H1 (cell line): ENCODE measurements around the gene SAAL1. TPM values are rescaled to one million over a fixed set of nuclear protein-coding genes. Genes with fewer than 3 reads are reported as not detected.

ENCODE experiments used
- CTCF ChIA-PET: fragments of 300-600 bp; sonication (Branson Sonifier 250); formaldehyde crosslinking; loops from one replicate; lab custom pipeline; 2021; ENCODE audit not compliant: partially characterized antibody; lab: Charles Lee
- POLR2A ChIA-PET: fragments of 300-600 bp; sonication (Branson Sonifier 250); formaldehyde crosslinking; loops from one replicate; lab custom pipeline; 2021; ENCODE audit warnings: inconsistent platforms; ENCODE audit not compliant: partially characterized antibody; lab: Charles Lee
- DNase-seq, 2 experiments: peaks; one replicate each; pipeline versions ENCODE4 v3.0.0 to v3.0.0-alpha.2; 2010 to 2022; ENCODE audit warnings: low spot score in 2 of 2, low read depth in 1 of 2, mixed read lengths in 1 of 2
- FAIRE-seq: peaks from 2 replicates; lab custom pipeline; 2011; peaks lifted over from hg19 to GRCh38; lab: Jason Lieb, UNC
- H2AFZ ChIP-seq: 2 replicates; pipeline ENCODE4 v1.8.1; 2012; ENCODE audit warnings: low read length, inconsistent platforms
- H2AK5ac ChIP-seq: 2 replicates; pipeline ENCODE4 v1.6.1; 2013; ENCODE audit warnings: low read depth, low read length
- H2BK120ac ChIP-seq: replicated peaks from 2 replicates; pipeline ENCODE3; 2013; ENCODE audit warnings: low read depth, low read length, inconsistent platforms
- H2BK12ac ChIP-seq: 2 replicates; pipeline ENCODE4 v1.6.1; 2013; ENCODE audit warnings: low read depth, low read length
- H2BK15ac ChIP-seq: 2 replicates; pipeline ENCODE4 v1.6.1; 2013; ENCODE audit warnings: low read length
- H2BK20ac ChIP-seq: 2 replicates; pipeline ENCODE4 v1.6.1; 2013; ENCODE audit warnings: low read length
- H2BK5ac ChIP-seq: 2 replicates; pipeline ENCODE4 v1.6.1; 2013; ENCODE audit warnings: low read depth, low read length
- H3K14ac ChIP-seq: 2 replicates; pipeline ENCODE4 v1.6.1; 2013; ENCODE audit warnings: inconsistent platforms; ENCODE audit not compliant: insufficient read length
- H3K18ac ChIP-seq: 2 replicates; pipeline ENCODE4 v1.6.1; 2013; ENCODE audit warnings: low read length; ENCODE audit errors: extremely low read depth
- H3K23ac ChIP-seq: 2 replicates; pipeline ENCODE4 v1.6.1; 2013; ENCODE audit warnings: inconsistent platforms; ENCODE audit not compliant: insufficient read length
- H3K23me2 ChIP-seq: 2 replicates; pipeline ENCODE4 v1.6.1; 2013; ENCODE audit warnings: low read depth, low read length
- H3K27ac ChIP-seq: 2 replicates; pipeline ENCODE4 v1.6.1; 2011; ENCODE audit warnings: low read depth, low read length, inconsistent platforms
- H3K27me3 ChIP-seq, 4 experiments: replicated peaks in 1 of 4; 1 replicate in 1 of 4; 2 replicates in 3 of 4; pipeline versions ENCODE4 v1.6.1 to v1.8.1; 2011 to 2013; ENCODE audit warnings: low read length in 3 of 4, mild to moderate bottlenecking in 3 of 4, inconsistent platforms in 2 of 4, mixed read lengths in 2 of 4, moderate library complexity in 1 of 4; ENCODE audit not compliant: control insufficient read depth in 3 of 4, insufficient read depth in 3 of 4; ENCODE audit errors: extremely low read depth in 1 of 4
- H3K36me3 ChIP-seq, 4 experiments: 2 replicates each; pipeline versions ENCODE4 v1.6.1 to v1.8.1; 2011 to 2013; ENCODE audit warnings: mild to moderate bottlenecking in 4 of 4, low read length in 3 of 4, moderate library complexity in 2 of 4, control low read depth in 1 of 4, inconsistent platforms in 1 of 4; ENCODE audit not compliant: insufficient read depth in 4 of 4, control insufficient read depth in 2 of 4
- H3K4ac ChIP-seq: replicated peaks from 2 replicates; pipeline ENCODE3; 2013; ENCODE audit warnings: low read length, low read depth, mixed read lengths, inconsistent platforms; ENCODE audit not compliant: insufficient read length
- H3K4me1 ChIP-seq, 4 experiments: replicated peaks in 1 of 4; 1 replicate in 1 of 4; 2 replicates in 3 of 4; pipeline versions ENCODE4 v1.6.1 to v1.8.1; 2011 to 2013; ENCODE audit warnings: low read length in 3 of 4, inconsistent platforms in 2 of 4, mixed read lengths in 1 of 4; ENCODE audit not compliant: insufficient read depth in 4 of 4, control insufficient read depth in 3 of 4
- H3K4me2 ChIP-seq, 2 experiments: 2 replicates each; pipeline versions ENCODE4 v1.6.1 to v1.8.1; 2011 to 2013; ENCODE audit warnings: low read depth in 2 of 2, low read length in 2 of 2, control low read depth in 1 of 2, inconsistent platforms in 1 of 2, mild to moderate bottlenecking in 1 of 2; ENCODE audit not compliant: insufficient read depth in 1 of 2
- H3K4me3 ChIP-seq, 4 experiments: fragments of 200-600, 300-600 bp in 1 of 4; sonication (generic), shearing (Covaris generic), sonication (Bioruptor Twin) in 1 of 4; 2 replicates each; pipeline versions ENCODE4 v1.5.1 to v1.8.1; 2011 to 2016; ENCODE audit warnings: low read length in 4 of 4, low read depth in 3 of 4, control low read depth in 2 of 4, inconsistent platforms in 2 of 4, mild to moderate bottlenecking in 2 of 4, mixed read lengths in 1 of 4, moderate library complexity in 1 of 4; ENCODE audit not compliant: insufficient read depth in 2 of 4; ENCODE audit errors: extremely low read depth in 1 of 4
- H3K56ac ChIP-seq: replicated peaks from 2 replicates; pipeline ENCODE3; 2013; ENCODE audit warnings: low read depth, mild to moderate bottlenecking, mixed read lengths, low read length, inconsistent platforms; ENCODE audit not compliant: insufficient read length
- H3K79me1 ChIP-seq: 2 replicates; pipeline ENCODE4 v1.6.1; 2013; ENCODE audit warnings: low read depth, low read length, control low read depth
- H3K79me2 ChIP-seq, 2 experiments: 2 replicates each; pipeline versions ENCODE4 v1.6.1 to v1.8.1; 2012 to 2013; ENCODE audit warnings: low read length in 2 of 2, mild to moderate bottlenecking in 2 of 2, inconsistent platforms in 1 of 2; ENCODE audit not compliant: insufficient read depth in 2 of 2, control insufficient read depth in 1 of 2
- H3K9ac ChIP-seq, 4 experiments: replicated peaks in 1 of 4; 1 replicate in 1 of 4; 2 replicates in 3 of 4; pipeline versions ENCODE4 v1.6.1 to v1.8.1; 2011 to 2013; ENCODE audit warnings: low read depth in 3 of 4, low read length in 3 of 4, control low read depth in 2 of 4, mild to moderate bottlenecking in 2 of 4, moderate library complexity in 2 of 4, inconsistent platforms in 1 of 4; ENCODE audit errors: extremely low read depth in 1 of 4
- H3K9me3 ChIP-seq, 2 experiments: 2 replicates each; pipeline versions ENCODE4 v1.6.1 to v1.8.1; 2012 to 2013; ENCODE audit warnings: mild to moderate bottlenecking in 2 of 2, moderate library complexity in 2 of 2, control low read depth in 1 of 2, inconsistent platforms in 1 of 2, low read depth in 1 of 2, low read length in 1 of 2, mixed read lengths in 1 of 2; ENCODE audit not compliant: insufficient read depth in 2 of 2
- H4K20me1 ChIP-seq, 2 experiments: replicated peaks in 1 of 2; 2 replicates each; pipeline versions ENCODE3 to v1.8.1; 2011 to 2013; ENCODE audit warnings: inconsistent platforms in 2 of 2, low read length in 2 of 2, mild to moderate bottlenecking in 1 of 2; ENCODE audit not compliant: insufficient read depth in 2 of 2, control insufficient read depth in 1 of 2
- H4K5ac ChIP-seq: 2 replicates; pipeline ENCODE4 v1.6.1; 2013; ENCODE audit warnings: low read length, low read depth, mixed read lengths, inconsistent platforms; ENCODE audit not compliant: insufficient read length
- H4K8ac ChIP-seq: 2 replicates; pipeline ENCODE4 v1.8.0; 2013; ENCODE audit warnings: mild to moderate bottlenecking, moderate library complexity, low read length, inconsistent platforms; ENCODE audit not compliant: insufficient read depth; ENCODE audit errors: extremely low read depth
- H4K91ac ChIP-seq: replicated peaks from 2 replicates; pipeline ENCODE3; 2013; ENCODE audit warnings: low read length, mixed read lengths, inconsistent platforms; ENCODE audit not compliant: insufficient read length
- CBX8 ChIP-seq: fragments of 300-800, 300-1000 bp; sonication (generic); IDR thresholded peaks from 2 replicates; pipeline ENCODE4 v1.7.1; 2016; ENCODE audit warnings: low read depth, low read length, borderline replicate concordance
- CHD1 ChIP-seq: IDR thresholded peaks from 2 replicates; pipeline ENCODE4 v1.6.1; 2012; ENCODE audit warnings: low read depth, low read length, improper control_type of control experiment
- EP300 ChIP-seq, 2 experiments: IDR thresholded peaks; 1 replicate in 1 of 2; 2 replicates in 1 of 2; pipeline ENCODE4 v1.6.1; 2011 to 2012; ENCODE audit warnings: low read depth in 2 of 2, low read length in 2 of 2, mild to moderate bottlenecking in 2 of 2, borderline replicate concordance in 1 of 2, inconsistent platforms in 1 of 2, moderate library complexity in 1 of 2
- MAFK ChIP-seq: IDR thresholded peaks from 2 replicates; pipeline ENCODE4 v1.6.1; 2012; ENCODE audit warnings: low read depth, mild to moderate bottlenecking, improper control_type of control experiment, low read length
- NANOG ChIP-seq: IDR thresholded peaks from 2 replicates; pipeline ENCODE4 v1.6.1; 2011; ENCODE audit warnings: low read length, low read depth, mild to moderate bottlenecking, inconsistent platforms; ENCODE audit not compliant: insufficient read depth, poor library complexity, severe bottlenecking
- PHF8 ChIP-seq: fragments of 200-600 bp; sonication (generic); conservative IDR thresholded peaks from 2 replicates; pipeline ENCODE4 v1.7.1; 2012; ENCODE audit warnings: low read depth, mild to moderate bottlenecking, inconsistent platforms, low read length, moderate library complexity
- POU5F1 ChIP-seq: IDR thresholded peaks from 2 replicates; pipeline ENCODE4 v1.6.1; 2011; ENCODE audit warnings: low read depth, mild to moderate bottlenecking, low read length, moderate library complexity
- SAP30 ChIP-seq: fragments of 300-600 bp; sonication (generic); IDR thresholded peaks from 2 replicates; pipeline ENCODE4 v1.7.1; 2012; ENCODE audit warnings: low read length, moderate library complexity, mild to moderate bottlenecking, inconsistent platforms; ENCODE audit not compliant: insufficient read depth, insufficient replicate concordance
- SIRT6 ChIP-seq: IDR thresholded peaks from one replicate; pipeline ENCODE4 v1.7.1; 2012; ENCODE audit warnings: low read length, inconsistent platforms
- SP1 ChIP-seq: IDR thresholded peaks from 2 replicates; pipeline ENCODE4 v1.6.1; 2011; ENCODE audit warnings: low read depth, low read length
- TCF12 ChIP-seq: IDR thresholded peaks from 2 replicates; pipeline ENCODE4 v1.6.1; 2011; ENCODE audit warnings: low read depth, mild to moderate bottlenecking, low read length
- YY1 ChIP-seq: IDR thresholded peaks from 2 replicates; pipeline ENCODE4 v1.6.1; 2011; ENCODE audit warnings: low read depth, mild to moderate bottlenecking, low read length
- whole genome bisulfite sequencing, 2 experiments: shearing (Covaris generic) in 1 of 2; methylation state at CpG; one replicate each; pipeline versions ENCODE4 v1.1.6 to v1.1.7; 2013 to 2015; ENCODE audit warnings: low lambda C conversion rate in 2 of 2, mixed read lengths in 2 of 2, inconsistent platforms in 1 of 2, low coverage in 1 of 2, missing lambda C conversion rate in 1 of 2; ENCODE audit not compliant: insufficient replicate concordance in 2 of 2, insufficient coverage in 1 of 2, insufficient read length in 1 of 2; ENCODE audit errors: extremely low coverage in 1 of 2, missing lambda C conversion rate in 1 of 2; 5-methylcytosine and 5-hydroxymethylcytosine counted together
- polyA plus RNA-seq, 7 experiments: library from polyadenylated mRNA; depleted of rRNA in 3 of 7; stranded (reverse) in 5 of 7; unstranded in 2 of 7; fragments of >200 nt in 5 of 7; fragments of 200-250 nt in 2 of 7; gene quantifications; 1 replicate in 5 of 7; 2 replicates in 1 of 7; 4 replicates in 1 of 7; pipeline versions ENCODE4 v1.2.1 to v1.2.3, GENCODE V29; 2011 to 2013; ENCODE audit warnings: missing spikeins in 2 of 7, mixed read lengths in 2 of 7
- total RNA-seq: library from RNA; stranded (reverse); fragmentation: NEBNext Ultra II Directional; extraction: Animal tissue kit (Norgen Biotek cat#: 25700); gene quantifications from 2 replicates; pipeline ENCODE4 v1.2.1, GENCODE V29; 2021
- TF ChIP-seq, protein P1 (sequence below): IDR thresholded peaks from 2 replicates; pipeline ENCODE4 v1.6.1; 2012; ENCODE audit warnings: low read length, inconsistent platforms

Gene SAAL1
- total and polyA plus RNA-seq, 2 of the 8 experiments (the other 6 are each of a cell fraction or from before 2014, with no cell fraction given): 26.4 to 46.6 TPM

- H3K9ac ChIP-seq: no peak overlapping the region
- H4K5ac ChIP-seq: no peak overlapping the region
- H3K56ac ChIP-seq: no peak overlapping the region
- H3K4me1 ChIP-seq: no peaks in the 10 kb centered on the region
- DNase-seq (no peak), FAIRE-seq (no peak)
- H2BK12ac ChIP-seq: no peak overlapping the region
- peaks cover 0 to 4% of the 10 kb centered on the region in 2 experiments for H4K20me1 ChIP-seq
- no peak overlapping the region for H2AK5ac ChIP-seq
- H3K4me3 ChIP-seq: no peak overlapping the region
- H3K79me2 ChIP-seq: no peaks in the 10 kb centered on the region
- no peak overlapping the region for H3K27ac ChIP-seq
- H3K79me1 ChIP-seq: 0 out of 2 replicates have a peak, but pooled peaks cover 4% of the 10 kb centered on the region
- H3K27me3 ChIP-seq: no peaks in the 10 kb centered on the region
- peaks cover 12 to 67% (median 29%) of the 10 kb centered on the region in 4 experiments for H3K36me3 ChIP-seq
- no peaks in the 10 kb centered on the region for H3K9me3 ChIP-seq
- H2BK20ac ChIP-seq: no peak overlapping the region
- H3K23ac ChIP-seq: no peak overlapping the region
- no peaks in the 10 kb centered on the region; the same call in 1 of the 2 replicates for H3K23me2 ChIP-seq
- H2AFZ ChIP-seq: no peak overlapping the region
- ChIA-PET POLR2A (interaction anchor here (0.7 to 1.3 kb wide), 3 partner anchors 9 to 220 kb away, joined by 3 to 4 read pairs (median 3); no protein-coding TSS in a partner anchor), CTCF (no interaction called here)
- H4K8ac ChIP-seq: no peak overlapping the region
- H3K4ac ChIP-seq: no peak overlapping the region
- no peak overlapping the region for H3K18ac ChIP-seq
- no peak overlapping the region for H3K4me2 ChIP-seq
- no peak overlapping the region for H2BK15ac ChIP-seq
- no peak overlapping the region for H4K91ac ChIP-seq
- no peak overlapping the region for H3K14ac ChIP-seq
- WGBS, 2 experiments: 100% methylated on average over 2 of the region's 2 CpGs; no CpG with 5 or more reads in 1 of the 2 experiments
- no peak overlapping the region for H2BK120ac ChIP-seq
- no peak overlapping the region for H2BK5ac ChIP-seq
- TF ChIP-seq CHD1: no peak
- TF ChIP-seq EP300 (IDR thresholded peaks at IDR 0.05; ENCODE audit: borderline replicate concordance in 1 of 2, low read depth in 2 of 2, low read length in 2 of 2): no peak
- TF ChIP-seq YY1: no peak
- TF ChIP-seq, protein P1, sequence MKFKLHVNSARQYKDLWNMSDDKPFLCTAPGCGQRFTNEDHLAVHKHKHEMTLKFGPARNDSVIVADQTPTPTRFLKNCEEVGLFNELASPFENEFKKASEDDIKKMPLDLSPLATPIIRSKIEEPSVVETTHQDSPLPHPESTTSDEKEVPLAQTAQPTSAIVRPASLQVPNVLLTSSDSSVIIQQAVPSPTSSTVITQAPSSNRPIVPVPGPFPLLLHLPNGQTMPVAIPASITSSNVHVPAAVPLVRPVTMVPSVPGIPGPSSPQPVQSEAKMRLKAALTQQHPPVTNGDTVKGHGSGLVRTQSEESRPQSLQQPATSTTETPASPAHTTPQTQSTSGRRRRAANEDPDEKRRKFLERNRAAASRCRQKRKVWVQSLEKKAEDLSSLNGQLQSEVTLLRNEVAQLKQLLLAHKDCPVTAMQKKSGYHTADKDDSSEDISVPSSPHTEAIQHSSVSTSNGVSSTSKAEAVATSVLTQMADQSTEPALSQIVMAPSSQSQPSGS: no peak
- no peak for TF ChIP-seq CBX8
- no peak for TF ChIP-seq TCF12
- no peak for TF ChIP-seq MAFK
- TF ChIP-seq NANOG: no peak
- no peak for TF ChIP-seq SAP30
- no peak for TF ChIP-seq SIRT6
- no peak for TF ChIP-seq SP1
- TF ChIP-seq POU5F1: no peak
- TF ChIP-seq PHF8: no peak
These were observed 24.3 kb downstream of the SAAL1 start for GRCh38 chr11:18081551-18081950.
